GM21390 (cell line): ENCODE data around the gene NET1.
"Not testable (repeated sequence)": the region's sequence is repeated elsewhere in the genome, so short reads cannot be mapped to it uniquely, and the experiment has no call there.

Experiments
- ATAC-seq: cut with Tn5 transposase; IDR thresholded peaks from one replicate; pipeline ENCODE4 v1.9.1; 2021; ENCODE audit not compliant: unreplicated experiment

The NET1 gene

DNA sequence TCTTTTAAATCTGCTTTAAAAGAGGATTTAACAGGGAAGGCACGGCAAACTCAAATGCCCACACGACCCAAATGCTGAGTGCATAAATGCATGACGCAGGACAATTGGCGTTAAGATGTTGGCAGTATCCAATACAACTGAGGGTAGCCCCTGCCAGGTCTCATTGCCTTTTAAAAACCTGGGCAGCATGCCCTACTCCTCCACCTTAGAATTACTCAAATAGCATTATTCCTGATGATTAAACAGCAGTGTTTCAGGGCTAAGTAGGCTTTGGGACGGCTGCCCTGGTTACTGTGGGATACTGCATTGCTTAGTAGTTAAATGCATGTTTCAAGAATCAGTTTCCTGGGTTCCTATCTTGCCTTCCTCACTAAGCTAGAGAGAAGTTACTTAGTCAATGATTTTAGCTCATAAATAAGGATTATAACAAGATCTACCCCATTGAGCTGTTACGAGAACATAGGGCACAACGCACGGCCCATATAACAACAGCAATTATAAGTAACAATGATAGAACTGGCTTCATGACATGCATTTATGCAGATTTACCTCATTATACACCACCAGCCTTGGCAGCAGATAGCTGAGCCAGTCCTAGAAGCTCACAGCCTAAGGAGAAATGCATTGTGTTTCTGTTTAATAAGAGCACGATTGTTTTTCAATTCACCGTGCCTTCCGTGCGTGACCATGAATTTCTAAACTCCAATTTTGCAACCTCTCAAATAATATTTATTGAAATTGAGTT is 15.6 kb upstream of the NET1 start:
- ATAC-seq = no peak

DNA sequence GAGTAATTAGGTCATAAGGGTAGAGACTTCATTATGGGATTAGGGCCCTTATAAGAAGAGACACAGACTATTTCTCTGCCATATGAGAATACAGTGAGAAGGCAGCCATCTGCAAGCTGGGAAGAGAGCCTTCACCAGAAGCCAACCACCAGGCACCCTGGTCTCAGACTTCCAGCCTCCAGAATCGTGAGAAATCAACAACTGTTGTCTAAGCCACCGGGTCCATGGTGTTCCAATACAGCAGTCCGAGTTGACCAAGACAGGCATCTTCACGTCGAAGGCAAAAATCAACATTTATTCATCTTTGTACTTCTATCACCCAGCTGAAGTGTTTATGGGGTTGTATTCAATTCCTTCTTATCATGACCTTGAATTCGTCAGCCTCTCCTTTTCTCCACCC is 13.0 kb upstream of the NET1 start:
- ATAC-seq = no peak

DNA sequence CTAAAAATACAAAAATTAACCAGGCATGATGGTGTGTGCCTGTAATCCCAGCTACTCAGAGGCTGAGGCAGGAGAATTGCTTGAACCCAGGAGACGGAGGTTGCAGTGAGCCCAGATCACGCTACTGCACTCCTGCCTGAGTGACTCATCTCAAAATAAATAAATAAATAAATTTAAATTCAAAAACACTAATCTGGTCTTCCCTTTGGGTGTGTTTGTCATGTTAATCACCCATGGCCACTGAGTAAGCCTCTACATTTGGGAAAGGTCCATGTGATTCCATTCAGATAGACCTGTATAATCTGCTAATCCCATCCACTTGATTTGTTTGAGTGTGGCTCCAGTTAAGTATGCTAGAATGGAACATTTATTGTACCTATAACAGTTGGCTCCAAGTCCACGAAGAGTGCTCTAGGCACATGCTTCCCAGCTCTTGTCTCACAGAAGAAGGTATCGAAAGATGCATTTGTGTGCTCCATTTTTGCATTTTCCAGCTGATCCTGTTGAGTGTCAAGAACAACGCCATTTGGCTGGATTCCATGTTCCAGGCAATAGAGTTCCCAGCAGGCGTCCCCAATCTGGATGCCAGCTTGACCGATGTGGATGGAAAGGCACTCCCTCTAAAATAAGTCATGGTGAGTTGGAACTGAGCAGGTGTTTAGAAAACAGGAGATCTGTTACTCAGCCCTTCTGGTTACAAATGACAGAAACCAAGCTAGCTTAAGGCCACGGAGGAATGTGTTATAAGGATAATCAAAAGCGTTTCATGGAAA is 11.7 kb upstream of the NET1 start:
- no peak for ATAC-seq

GRCh38 chr10:5402798-5403197 is 9.6 kb upstream of the NET1 start:
- no peak for ATAC-seq

- no peak for ATAC-seq
Observed at GRCh38 chr10:5404208-5405041, 7.9 kb upstream of the NET1 start, which contains the start of gene TUBAL3. Gene TUBAL3 (minus strand): TSS chr10:5404828. CDS start chr10:5404792, 36 bp downstream.

GRCh38 chr10:5406918-5407317 is 5.4 kb upstream of the NET1 start:
- ATAC-seq = no peak

DNA sequence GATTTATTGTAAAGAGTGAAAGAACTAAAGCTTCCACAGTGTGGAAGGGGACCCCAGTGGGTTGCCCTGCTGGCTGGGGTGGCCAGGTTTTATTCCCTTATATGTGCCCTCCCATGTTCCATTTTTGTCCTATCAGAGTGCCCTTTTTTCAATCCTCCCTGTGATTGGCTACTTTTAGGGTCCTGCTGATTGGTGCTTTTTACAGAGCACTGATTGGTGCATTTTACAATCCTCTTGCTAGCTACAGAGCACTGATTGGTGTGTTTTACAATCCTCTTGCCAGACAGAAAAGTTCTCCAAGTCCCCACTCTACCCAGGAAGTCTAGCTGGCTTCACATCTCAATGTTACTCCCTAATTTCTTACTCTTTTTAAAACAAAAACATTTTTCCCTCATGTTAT is 1.6 kb upstream of the NET1 start:
- not testable (repeated sequence) for ATAC-seq

DNA sequence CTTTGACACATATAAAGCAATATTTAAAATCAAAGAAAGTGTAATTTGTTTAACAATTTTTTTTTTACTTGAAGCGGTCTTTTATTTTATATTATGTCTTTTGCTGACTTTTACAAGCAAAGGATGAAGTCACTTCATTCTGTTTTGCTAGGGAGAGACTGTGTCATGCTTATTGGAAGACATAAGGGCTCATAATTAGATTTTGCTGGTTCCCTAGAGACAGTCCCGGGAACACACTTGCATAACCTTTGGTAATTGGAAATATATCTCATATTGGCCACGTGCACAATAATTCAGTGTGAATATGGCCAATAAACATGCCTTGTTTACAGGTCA is 448 bp upstream of the NET1 start:
- ATAC-seq = no peak

- no peak for ATAC-seq
Observed at GRCh38 chr10:5413012-5413938, 918 bp downstream of the NET1 start.

GRCh38 chr10:5416981-5417380 is 4.6 kb downstream of the NET1 start:
- no peak for ATAC-seq

DNA sequence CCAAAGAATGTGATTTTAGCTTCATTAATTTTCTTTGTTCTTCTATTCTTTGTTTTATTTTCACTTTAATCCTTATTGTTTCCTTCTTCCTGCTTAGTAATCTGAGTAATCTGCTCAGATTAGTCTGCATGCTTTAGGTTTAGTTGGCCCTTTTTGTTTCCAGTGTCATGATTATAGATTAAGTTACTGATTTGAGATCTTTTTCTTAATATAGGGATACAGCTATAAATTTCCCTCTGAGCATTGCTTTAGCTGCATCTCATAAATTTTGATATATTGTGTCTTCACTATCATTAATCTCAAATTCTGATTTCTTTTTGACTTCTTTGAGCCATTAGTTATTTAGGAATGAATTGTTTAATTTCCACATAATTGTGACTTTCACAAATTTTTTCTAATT is 6.2 kb downstream of the NET1 start:
- ATAC-seq = no peak

DNA sequence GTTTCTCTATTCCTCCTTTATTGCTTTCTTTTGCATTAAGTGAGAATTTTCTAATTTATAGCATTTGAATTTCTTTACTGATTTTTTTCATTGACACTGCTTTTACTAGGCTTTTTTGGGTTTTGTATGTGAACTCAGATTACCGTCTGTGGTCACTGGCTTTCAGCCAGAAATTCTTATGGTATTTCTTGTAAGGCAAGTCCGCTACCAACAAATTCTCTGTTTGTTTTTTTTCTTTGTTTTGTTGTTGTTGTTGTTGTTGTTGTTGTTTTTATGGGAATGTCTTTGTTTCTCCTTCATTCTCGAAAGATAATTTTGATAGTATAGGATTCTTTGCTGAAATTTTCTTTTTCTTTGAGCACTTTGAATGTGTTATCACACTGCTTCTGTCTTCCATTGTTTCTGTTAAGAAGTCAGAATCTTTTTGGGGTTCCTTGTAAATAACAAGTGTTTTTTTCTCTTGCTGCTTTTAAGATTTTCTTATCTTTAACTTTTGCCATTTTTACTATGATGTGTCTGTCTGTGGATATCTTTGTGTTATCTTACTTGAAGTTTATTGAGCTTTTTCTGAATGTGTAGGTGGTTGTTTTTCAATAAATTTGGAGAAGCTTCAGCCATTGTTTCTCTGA is 7.2 kb downstream of the NET1 start:
- ATAC-seq = no peak

DNA sequence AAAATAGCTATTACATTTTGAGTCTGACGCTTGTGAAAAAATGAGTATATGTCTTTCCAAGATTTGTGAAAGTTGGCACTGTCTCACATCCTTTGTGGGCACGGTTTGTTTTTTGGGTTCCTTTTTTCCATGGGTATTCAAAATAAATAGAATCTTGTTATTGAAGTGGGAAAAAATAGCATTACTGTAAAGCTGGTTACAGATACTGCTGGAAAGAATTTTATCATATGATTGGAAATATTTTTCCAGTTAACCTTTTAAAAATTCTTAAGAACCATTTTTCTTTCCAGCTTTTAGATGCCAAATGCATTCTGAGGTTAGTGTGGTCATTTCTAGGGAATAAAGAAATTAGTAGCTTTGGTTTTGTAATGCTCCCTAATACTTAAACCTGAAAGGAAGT is 11.4 kb downstream of the NET1 start:
- ATAC-seq = no peak

DNA sequence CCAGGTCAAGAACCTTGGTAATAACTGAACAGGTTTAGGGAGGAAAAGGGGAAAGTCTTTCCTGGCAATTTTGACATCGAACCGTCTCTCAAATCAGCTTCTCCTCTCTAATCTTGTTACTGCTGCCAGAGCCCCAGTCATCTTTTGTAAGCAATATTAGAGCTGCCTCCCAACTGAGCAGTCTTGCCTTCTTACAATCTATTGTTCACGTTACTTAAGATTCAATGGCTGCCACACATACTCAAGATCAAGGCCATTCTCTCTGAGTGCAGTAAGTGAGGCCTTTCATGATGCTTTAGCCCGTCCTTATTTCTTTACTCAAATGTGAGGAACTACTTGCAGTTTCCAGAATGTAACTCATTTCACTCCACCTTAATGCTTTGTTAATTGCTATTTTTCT is 12.4 kb downstream of the NET1 start:
- ATAC-seq = no peak

DNA sequence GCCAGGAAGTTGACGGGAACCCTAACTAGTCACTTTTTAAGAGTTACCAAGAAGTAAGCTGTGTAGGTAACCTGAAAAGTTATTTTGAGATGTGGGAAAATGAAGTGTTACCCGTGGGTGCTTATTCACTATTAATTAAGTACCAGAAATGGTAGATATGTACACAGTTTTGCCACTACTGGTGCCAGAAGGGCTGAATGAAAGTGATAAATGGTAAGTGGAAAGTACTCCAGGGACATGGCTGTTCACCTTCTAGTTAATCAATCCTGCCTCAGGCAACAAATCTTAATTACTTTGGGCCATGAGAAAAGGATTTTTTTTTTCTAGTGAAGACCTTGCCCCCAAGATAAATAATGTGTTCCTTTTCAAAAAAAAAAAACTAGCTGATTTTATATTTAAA is 15.8 kb downstream of the NET1 start:
- no peak for ATAC-seq

- no peak for ATAC-seq
Observed at GRCh38 chr10:5433182-5433581, 20.8 kb downstream of the NET1 start.

GRCh38 chr10:5434017-5434753 is 21.8 kb downstream of the NET1 start:
- peak; percentile 45 for ATAC-seq

DNA sequence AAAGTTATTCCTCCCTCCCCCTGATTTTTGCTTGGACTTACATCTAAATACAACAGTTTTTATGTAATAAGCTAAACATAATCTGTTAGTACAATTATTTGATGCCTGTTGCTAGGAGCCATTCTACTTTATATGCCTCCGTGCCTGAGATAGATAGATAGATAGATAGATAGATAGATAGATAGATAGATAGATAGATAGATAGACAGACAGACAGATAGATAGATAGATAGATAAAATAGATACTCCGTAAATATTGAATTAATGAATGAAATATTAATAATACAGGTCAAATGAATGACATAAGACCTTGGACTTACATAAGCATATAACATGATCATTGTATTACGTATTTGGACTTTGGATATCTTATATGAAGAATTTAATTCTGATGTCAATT is 23.0 kb downstream of the NET1 start:
- no peak for ATAC-seq

GRCh38 chr10:5440206-5440605 is 27.8 kb downstream of the NET1 start:
- no peak for ATAC-seq

DNA sequence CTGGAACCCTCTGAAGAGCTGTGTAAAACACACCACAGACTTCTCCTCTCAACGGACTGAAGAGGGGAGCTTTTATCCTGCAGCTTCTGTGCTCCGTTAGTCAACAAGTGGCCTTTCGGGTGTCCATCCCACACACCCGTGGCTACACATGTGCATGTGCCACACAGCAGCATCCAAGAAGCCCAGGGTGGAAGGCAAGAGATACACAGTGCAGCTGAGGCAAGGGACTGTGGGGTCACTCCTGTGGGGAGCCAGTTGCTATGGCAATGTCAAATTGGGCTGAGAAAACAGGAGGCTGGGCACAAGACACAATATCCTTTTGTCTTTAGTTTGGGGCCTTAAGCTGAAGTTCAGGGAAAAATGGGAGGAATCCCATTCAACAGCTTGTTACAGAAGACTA is 28.7 kb downstream of the NET1 start:
- no peak for ATAC-seq
